ENCODE data around the gene LRIT2. TPM values are rescaled to one million over a fixed set of nuclear protein-coding genes. Genes with fewer than 3 reads are reported as not detected.

The LRIT2 gene
- total and polyA plus RNA-seq, 9 of the 15 experiments (the other 6 are each of a cell fraction or from before 2014, with no cell fraction given): not detected

DNA sequence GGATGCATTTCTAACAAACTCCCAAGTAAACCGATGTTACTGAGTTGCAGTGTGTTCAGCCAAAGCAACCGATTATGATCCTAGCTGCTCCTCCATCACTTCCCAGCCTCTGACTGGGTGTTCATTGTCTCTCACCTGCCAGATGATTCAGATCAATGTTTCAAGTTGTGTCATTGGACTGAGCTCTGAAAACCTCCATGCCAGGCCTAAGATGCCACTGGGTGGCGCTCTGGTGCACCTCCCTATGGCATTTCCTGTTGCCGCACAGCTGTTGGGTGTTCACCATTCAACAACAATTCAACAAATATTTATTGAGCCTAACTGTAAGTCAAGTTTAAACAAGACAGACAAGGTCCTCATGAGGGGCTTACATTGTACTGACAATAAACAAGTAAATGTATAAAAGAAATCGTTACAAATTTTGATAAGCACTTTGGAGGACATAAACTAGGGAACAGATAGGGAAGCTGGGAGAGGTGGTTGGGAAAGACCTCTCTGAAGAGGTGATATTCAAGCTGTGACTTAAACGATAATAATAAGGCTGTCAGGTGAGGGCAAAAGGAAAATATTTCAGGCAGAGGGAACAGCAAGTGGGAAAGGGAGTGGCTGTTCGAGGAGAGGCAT, 42.3 kb upstream of the LRIT2 start (continued):
- TF ChIP-seq TEAD1 (CRISPR knock-in tag; IDR thresholded peaks at IDR 0.05): no peak
- no peak for TF ChIP-seq LEF1 (IDR thresholded peaks at IDR 0.05)
- TF ChIP-seq MCM7 (IDR thresholded peaks at IDR 0.05): no peak
- TF ChIP-seq MBD2 (IDR thresholded peaks at IDR 0.05; ENCODE audit: borderline replicate concordance, low read depth): no peak
- TF ChIP-seq CSDE1 (IDR thresholded peaks at IDR 0.05): no peak
- TF ChIP-seq, protein P1, sequence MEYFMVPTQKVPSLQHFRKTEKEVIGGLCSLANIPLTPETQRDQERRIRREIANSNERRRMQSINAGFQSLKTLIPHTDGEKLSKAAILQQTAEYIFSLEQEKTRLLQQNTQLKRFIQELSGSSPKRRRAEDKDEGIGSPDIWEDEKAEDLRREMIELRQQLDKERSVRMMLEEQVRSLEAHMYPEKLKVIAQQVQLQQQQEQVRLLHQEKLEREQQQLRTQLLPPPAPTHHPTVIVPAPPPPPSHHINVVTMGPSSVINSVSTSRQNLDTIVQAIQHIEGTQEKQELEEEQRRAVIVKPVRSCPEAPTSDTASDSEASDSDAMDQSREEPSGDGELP (CRISPR knock-in tag; IDR thresholded peaks at IDR 0.05; ENCODE audit: borderline replicate concordance): peak; percentile 95
- no peak for TF ChIP-seq ZNF431 (CRISPR knock-in tag; IDR thresholded peaks at IDR 0.05)
- TF ChIP-seq, protein P2, sequence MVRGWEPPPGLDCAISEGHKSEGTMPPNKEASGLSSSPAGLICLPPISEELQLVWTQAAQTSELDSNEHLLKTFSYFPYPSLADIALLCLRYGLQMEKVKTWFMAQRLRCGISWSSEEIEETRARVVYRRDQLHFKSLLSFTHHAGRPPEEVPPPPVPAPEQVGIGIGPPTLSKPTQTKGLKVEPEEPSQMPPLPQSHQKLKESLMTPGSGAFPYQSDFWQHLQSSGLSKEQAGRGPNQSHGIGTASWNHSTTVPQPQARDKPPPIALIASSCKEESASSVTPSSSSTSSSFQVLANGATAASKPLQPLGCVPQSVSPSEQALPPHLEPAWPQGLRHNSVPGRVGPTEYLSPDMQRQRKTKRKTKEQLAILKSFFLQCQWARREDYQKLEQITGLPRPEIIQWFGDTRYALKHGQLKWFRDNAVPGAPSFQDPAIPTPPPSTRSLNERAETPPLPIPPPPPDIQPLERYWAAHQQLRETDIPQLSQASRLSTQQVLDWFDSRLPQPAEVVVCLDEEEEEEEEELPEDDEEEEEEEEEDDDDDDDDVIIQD (CRISPR knock-in tag; IDR thresholded peaks at IDR 0.05): no peak
- no peak for TF ChIP-seq ZNF274 (IDR thresholded peaks at IDR 0.05; ENCODE audit: borderline replicate concordance, low read depth, low read length)
- TF ChIP-seq CTBP1 (IDR thresholded peaks at IDR 0.05; ENCODE audit: borderline replicate concordance): peak; percentile 25; the same call in 1 of the 2 replicates
- TF ChIP-seq, protein P3, sequence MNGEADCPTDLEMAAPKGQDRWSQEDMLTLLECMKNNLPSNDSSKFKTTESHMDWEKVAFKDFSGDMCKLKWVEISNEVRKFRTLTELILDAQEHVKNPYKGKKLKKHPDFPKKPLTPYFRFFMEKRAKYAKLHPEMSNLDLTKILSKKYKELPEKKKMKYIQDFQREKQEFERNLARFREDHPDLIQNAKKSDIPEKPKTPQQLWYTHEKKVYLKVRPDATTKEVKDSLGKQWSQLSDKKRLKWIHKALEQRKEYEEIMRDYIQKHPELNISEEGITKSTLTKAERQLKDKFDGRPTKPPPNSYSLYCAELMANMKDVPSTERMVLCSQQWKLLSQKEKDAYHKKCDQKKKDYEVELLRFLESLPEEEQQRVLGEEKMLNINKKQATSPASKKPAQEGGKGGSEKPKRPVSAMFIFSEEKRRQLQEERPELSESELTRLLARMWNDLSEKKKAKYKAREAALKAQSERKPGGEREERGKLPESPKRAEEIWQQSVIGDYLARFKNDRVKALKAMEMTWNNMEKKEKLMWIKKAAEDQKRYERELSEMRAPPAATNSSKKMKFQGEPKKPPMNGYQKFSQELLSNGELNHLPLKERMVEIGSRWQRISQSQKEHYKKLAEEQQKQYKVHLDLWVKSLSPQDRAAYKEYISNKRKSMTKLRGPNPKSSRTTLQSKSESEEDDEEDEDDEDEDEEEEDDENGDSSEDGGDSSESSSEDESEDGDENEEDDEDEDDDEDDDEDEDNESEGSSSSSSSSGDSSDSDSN (IDR thresholded peaks at IDR 0.05; ENCODE audit: borderline replicate concordance in 1 of 2, low read depth in 2 of 2, low read length in 2 of 2): no peak
- no peak for TF ChIP-seq MEF2D (tag; conservative IDR thresholded peaks at IDR 0.05; ENCODE audit: low read depth)
- no peak for TF ChIP-seq TAF9B (IDR thresholded peaks at IDR 0.05; ENCODE audit: partially characterized antibody)
- no peak for TF ChIP-seq TRIM24 (IDR thresholded peaks at IDR 0.05)
- TF ChIP-seq JUN (IDR thresholded peaks at IDR 0.05; ENCODE audit: borderline replicate concordance, low read depth, low read length): peak; percentile 42; the same call in 1 of the 2 replicates
- TF ChIP-seq JUN (CRISPR knock-in tag; IDR thresholded peaks at IDR 0.05; ENCODE audit: borderline replicate concordance): no peak
- TF ChIP-seq SETDB1 (IDR thresholded peaks at IDR 0.05; ENCODE audit: low read length): no peak
- TF ChIP-seq GABPB1 (CRISPR knock-in tag; IDR thresholded peaks at IDR 0.05): peak; percentile 46; the same call in 1 of the 2 replicates
- TF ChIP-seq, protein P4, sequence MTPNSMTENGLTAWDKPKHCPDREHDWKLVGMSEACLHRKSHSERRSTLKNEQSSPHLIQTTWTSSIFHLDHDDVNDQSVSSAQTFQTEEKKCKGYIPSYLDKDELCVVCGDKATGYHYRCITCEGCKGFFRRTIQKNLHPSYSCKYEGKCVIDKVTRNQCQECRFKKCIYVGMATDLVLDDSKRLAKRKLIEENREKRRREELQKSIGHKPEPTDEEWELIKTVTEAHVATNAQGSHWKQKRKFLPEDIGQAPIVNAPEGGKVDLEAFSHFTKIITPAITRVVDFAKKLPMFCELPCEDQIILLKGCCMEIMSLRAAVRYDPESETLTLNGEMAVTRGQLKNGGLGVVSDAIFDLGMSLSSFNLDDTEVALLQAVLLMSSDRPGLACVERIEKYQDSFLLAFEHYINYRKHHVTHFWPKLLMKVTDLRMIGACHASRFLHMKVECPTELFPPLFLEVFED (CRISPR knock-in tag; conservative IDR thresholded peaks at IDR 0.05): no peak
- TF ChIP-seq MTA2 (IDR thresholded peaks at IDR 0.05; ENCODE audit: low read depth): no peak
- 0 out of 2 replicates have a peak, but pooled peaks have one; percentile 37 for TF ChIP-seq MYNN (IDR thresholded peaks at IDR 0.05)
- no peak for TF ChIP-seq MYNN (CRISPR knock-in tag; IDR thresholded peaks at IDR 0.05)
- TF ChIP-seq ZNF583 (CRISPR knock-in tag; IDR thresholded peaks at IDR 0.05): no peak
- no peak for TF ChIP-seq ZEB2 (IDR thresholded peaks at IDR 0.05)
- no peak for TF ChIP-seq TCF7L2 (IDR thresholded peaks at IDR 0.05; ENCODE audit: low read depth, low read length)
- no peak for TF ChIP-seq TCF7 (IDR thresholded peaks at IDR 0.05; ENCODE audit: borderline replicate concordance)
- no peak for TF ChIP-seq KAT2B (IDR thresholded peaks at IDR 0.05; ENCODE audit: low read depth, low read length)

Data from K562 (cell line).